HCT116 (cell line): ENCODE measurements around the gene PZP. TPM values are rescaled to one million over a fixed set of nuclear protein-coding genes. Genes with fewer than 3 reads are reported as not detected.

Experiments
- ATAC-seq: fragments of 200-7000 bp; cut with Tn5 transposase; 2 replicates; pipeline ENCODE4 v1.9.1; 2020; ENCODE audit warnings: mild to moderate bottlenecking, moderate library complexity
- BruUV-seq: library from RNA; stranded (reverse); fragments of 400-500 nt; replicated peaks from 2 replicates; lab custom pipeline; 2021; lab: Mats Ljungman, UMichigan
- CTCF ChIA-PET: fragments of 300-600 bp; sonication (Branson Sonifier 250); formaldehyde crosslinking; loops from one replicate; lab custom pipeline; 2021; ENCODE audit warnings: antibody characterized with exemption; lab: Charles Lee
- POLR2A ChIA-PET: fragments of 300-600, 350-600 bp; sonication (Branson Sonifier 250); formaldehyde crosslinking; loops from one replicate; lab custom pipeline; 2021; ENCODE audit warnings: antibody characterized with exemption; lab: Charles Lee
- RAD21 ChIA-PET, 2 experiments: fragments of 300-600 bp; sonication (Branson Sonifier 250); formaldehyde crosslinking; loops; one replicate each; lab custom pipeline; 2023; ENCODE audit warnings: low total read pairs in 2 of 2; ENCODE audit not compliant: uncharacterized antibody in 2 of 2, unreplicated experiment in 2 of 2, low non-redundant PET in 1 of 2; lab: Charles Lee
- DNase-seq: peaks from one replicate; pipeline ENCODE4 v3.0.0-alpha.2; 2010; ENCODE audit warnings: low read depth, low spot score
- H2AFZ ChIP-seq: fragments of 200-600 bp; shearing (Covaris generic), sonication (generic); 2 replicates; pipeline ENCODE4 v1.6.1; 2017; ENCODE audit warnings: low read depth, mixed run types, mixed read lengths, antibody characterized with exemption, low read length; ENCODE audit not compliant: poor library complexity, severe bottlenecking
- H3K27ac ChIP-seq: 2 replicates; pipeline ENCODE4 v1.5.1; 2012; ENCODE audit warnings: low read depth, low read length
- H3K27me3 ChIP-seq: fragments of 200-600 bp; sonication (generic); 2 replicates; pipeline ENCODE4 v1.6.1; 2016; ENCODE audit warnings: mixed run types, low read length, mixed read lengths; ENCODE audit not compliant: insufficient read depth
- H3K36me3 ChIP-seq, 2 experiments: fragments of 200-500 bp in 1 of 2; fragments of 200-600 bp in 1 of 2; sonication (Bioruptor generic) in 1 of 2; sonication (generic) in 1 of 2; 2 replicates each; pipeline versions ENCODE4 v1.5.1 to v1.6.1; 2014 to 2016; ENCODE audit warnings: low read length in 2 of 2, inconsistent platforms in 1 of 2, mixed read lengths in 1 of 2, mixed run types in 1 of 2; ENCODE audit not compliant: insufficient read depth in 2 of 2, control insufficient read depth in 1 of 2
- H3K4me1 ChIP-seq, 2 experiments: fragments of 200-600 bp in 1 of 2; sonication (generic) in 1 of 2; 2 replicates each; pipeline versions ENCODE4 v1.5.1 to v1.6.1; 2012 to 2017; ENCODE audit warnings: low read length in 2 of 2, inconsistent platforms in 1 of 2, mild to moderate bottlenecking in 1 of 2, mixed read lengths in 1 of 2, mixed run types in 1 of 2, moderate library complexity in 1 of 2; ENCODE audit not compliant: insufficient read depth in 2 of 2, control insufficient read depth in 1 of 2
- H3K4me2 ChIP-seq: fragments of 200-600 bp; sonication (generic); 2 replicates; pipeline ENCODE4 v1.6.1; 2017; ENCODE audit warnings: mixed run types, low read length, mixed read lengths
- H3K4me3 ChIP-seq, 2 experiments: fragments of 200-600 bp in 1 of 2; sonication (generic) in 1 of 2; replicated peaks in 1 of 2; 2 replicates each; pipeline ENCODE4 v1.5.1; 2011 to 2016; ENCODE audit warnings: low read length in 2 of 2, control low read depth in 1 of 2, low read depth in 1 of 2, mild to moderate bottlenecking in 1 of 2, mixed read lengths in 1 of 2, mixed run types in 1 of 2
- H3K79me2 ChIP-seq: fragments of 200-600 bp; sonication (generic); 2 replicates; pipeline ENCODE4 v1.6.1; 2017; ENCODE audit warnings: mild to moderate bottlenecking, mixed run types, low read length, moderate library complexity, mixed read lengths; ENCODE audit not compliant: insufficient read depth
- H3K9ac ChIP-seq: fragments of 200-600 bp; sonication (generic); 2 replicates; pipeline ENCODE4 v1.6.1; 2016; ENCODE audit warnings: low read length, mixed read lengths
- H3K9me2 ChIP-seq: fragments of 200-600 bp; sonication (generic), shearing (Covaris generic); 2 replicates; pipeline ENCODE4 v1.6.1; 2017; ENCODE audit warnings: mixed run types, mild to moderate bottlenecking, moderate library complexity; ENCODE audit not compliant: insufficient read depth
- H3K9me3 ChIP-seq, 2 experiments: fragments of 200-500 bp in 1 of 2; fragments of 200-600 bp in 1 of 2; sonication (Bioruptor generic) in 1 of 2; sonication (generic) in 1 of 2; 2 replicates each; pipeline ENCODE4 v1.6.1; 2014 to 2017; ENCODE audit warnings: low read length in 2 of 2, mixed read lengths in 2 of 2, inconsistent platforms in 1 of 2, low read depth in 1 of 2, mild to moderate bottlenecking in 1 of 2, mixed run types in 1 of 2, moderate library complexity in 1 of 2; ENCODE audit not compliant: control insufficient read depth in 1 of 2, insufficient read depth in 1 of 2
- H4K20me1 ChIP-seq: fragments of 200-600 bp; sonication (generic), shearing (Covaris generic); 2 replicates; pipeline ENCODE4 v1.6.1; 2017; ENCODE audit warnings: mixed run types, mild to moderate bottlenecking, moderate library complexity; ENCODE audit not compliant: insufficient read depth
- CBX3 ChIP-seq: IDR thresholded peaks from 2 replicates; pipeline ENCODE4 v1.6.1; 2012; ENCODE audit warnings: low read depth
- CTCF ChIP-seq, 3 experiments: fragments of 200-600 bp in 1 of 3; sonication (generic) in 1 of 3; IDR thresholded peaks in 2 of 3; conservative IDR thresholded peaks in 1 of 3; 2 replicates each; pipeline ENCODE4 v1.5.1; 2012 to 2017; ENCODE audit warnings: low read depth in 2 of 3, low read length in 2 of 3, antibody characterized with exemption in 1 of 3, borderline replicate concordance in 1 of 3, control low read depth in 1 of 3, mild to moderate bottlenecking in 1 of 3, mixed read lengths in 1 of 3, mixed run types in 1 of 3, moderate library complexity in 1 of 3; ENCODE audit not compliant: insufficient read depth in 1 of 3
- EGR1 ChIP-seq: IDR thresholded peaks from 2 replicates; pipeline ENCODE4 v1.6.1; 2012; ENCODE audit warnings: low read depth
- EZH2 ChIP-seq: fragments of 200-600 bp; sonication (generic); IDR thresholded peaks from 2 replicates; pipeline ENCODE4 v1.6.1; 2017; ENCODE audit warnings: antibody characterized with exemption, mixed run types
- JUND ChIP-seq: IDR thresholded peaks from 2 replicates; pipeline ENCODE4 v1.6.1; 2012
- POLR2A ChIP-seq: IDR thresholded peaks from 2 replicates; pipeline ENCODE4 v1.7.0; 2011; ENCODE audit warnings: borderline replicate concordance; ENCODE audit not compliant: insufficient read depth, insufficient read length; ENCODE audit errors: extremely low read depth
- POLR2AphosphoS5 ChIP-seq: IDR thresholded peaks from 2 replicates; pipeline ENCODE4 v1.6.1; 2011; ENCODE audit warnings: mild to moderate bottlenecking, low read depth, low read length, moderate library complexity
- RAD21 ChIP-seq: IDR thresholded peaks from 2 replicates; pipeline ENCODE4 v1.6.1; 2012; ENCODE audit warnings: low read depth, mild to moderate bottlenecking
- REST ChIP-seq: IDR thresholded peaks from 2 replicates; pipeline ENCODE4 v1.6.1; 2012; ENCODE audit warnings: low read depth
- SP1 ChIP-seq: IDR thresholded peaks from 2 replicates; pipeline ENCODE4 v1.6.1; 2012; ENCODE audit warnings: low read depth
- SRF ChIP-seq: IDR thresholded peaks from 2 replicates; pipeline ENCODE4 v1.6.1; 2012; ENCODE audit warnings: low read depth
- TCF7L2 ChIP-seq: IDR thresholded peaks from 2 replicates; pipeline ENCODE4 v1.7.0; 2011; ENCODE audit warnings: borderline replicate concordance, inconsistent platforms; ENCODE audit not compliant: insufficient read depth, insufficient read length; ENCODE audit errors: extremely low read depth
- YY1 ChIP-seq: IDR thresholded peaks from 2 replicates; pipeline ENCODE4 v1.6.1; 2011; ENCODE audit warnings: low read length, low read depth, moderate library complexity, mild to moderate bottlenecking; ENCODE audit not compliant: insufficient replicate concordance; ENCODE audit errors: extremely low read depth
- ZBTB33 ChIP-seq: IDR thresholded peaks from 2 replicates; pipeline ENCODE4 v1.6.1; 2011; ENCODE audit warnings: mild to moderate bottlenecking, low read length, moderate library complexity; ENCODE audit not compliant: insufficient replicate concordance; ENCODE audit errors: extremely low read depth
- ZFX ChIP-seq: fragments of 450-650 bp; IDR thresholded peaks from 2 replicates; pipeline ENCODE4 v1.6.1; 2017
- ZNF274 ChIP-seq: fragments of 200-500 bp; sonication (Bioruptor generic); IDR thresholded peaks from 2 replicates; pipeline ENCODE4 v1.6.1; 2014; ENCODE audit warnings: mild to moderate bottlenecking, low read depth, low read length, inconsistent platforms
- intact Hi-C: fragments of 100-400 bp; cut with micrococcal nuclease; formaldehyde crosslinking; loops from 2 replicates; pipeline ENCODE4 v1.10.0; 2022
- total RNA-seq: library from RNA; stranded (reverse); gene quantifications from one replicate; pipeline ENCODE4 v1.2.1, GENCODE V29; 2021; ENCODE audit not compliant: unreplicated experiment

The PZP gene
- total RNA-seq, 1 experiment from 2014 or later, result not detected

DNA sequence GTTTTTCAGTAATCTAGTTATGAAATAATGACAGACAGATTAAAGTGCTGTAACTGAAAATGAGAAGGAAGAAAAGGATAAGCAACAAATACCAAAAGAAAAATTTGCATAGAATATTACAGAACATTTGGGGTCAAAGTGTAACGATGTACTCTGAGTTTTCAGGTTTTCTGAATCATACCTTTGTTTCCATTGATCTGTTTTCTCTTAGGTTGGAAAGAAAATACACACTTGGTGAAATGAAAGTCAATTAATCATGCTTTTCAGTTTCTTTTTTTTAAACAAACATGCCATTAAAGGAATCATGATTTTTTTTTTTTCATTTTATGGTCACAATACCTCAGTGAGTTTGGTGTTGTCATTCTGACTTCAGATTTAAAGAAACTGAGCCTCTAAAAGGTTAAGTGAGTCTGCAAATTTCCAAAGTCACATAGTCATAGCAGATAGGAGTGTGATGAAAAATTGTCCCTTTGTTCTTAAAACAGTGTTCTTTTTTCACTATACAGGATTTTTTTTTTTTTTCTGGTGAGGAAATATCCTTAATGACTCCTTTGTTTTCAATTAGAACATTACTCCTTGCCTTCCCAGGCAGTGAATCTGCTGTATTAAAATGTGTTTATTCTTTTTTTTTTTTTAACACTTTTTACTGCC is 35.9 kb upstream of the PZP start:
- no peaks in the 10 kb centered on the region for H3K4me1 ChIP-seq
- no peak overlapping the region for H3K4me3 ChIP-seq
- H3K9me2 ChIP-seq, result no peaks in the 10 kb centered on the region
- intact Hi-C loops, result no loop called here
- H3K27ac ChIP-seq, result no peak overlapping the region
- TF ChIP-seq POLR2A, result no peak
- no peak for TF ChIP-seq EGR1
- no peak for TF ChIP-seq ZNF274
- TF ChIP-seq YY1, result no peak
- no peak for TF ChIP-seq RAD21
- TF ChIP-seq ZBTB33, result no peak
- TF ChIP-seq JUND, result no peak
- no peak for TF ChIP-seq TCF7L2
- no peak for TF ChIP-seq ZFX
- no peak for TF ChIP-seq CTCF (IDR thresholded peaks at IDR 0.05 in 2 of 3, conservative IDR thresholded peaks at IDR 0.05 in 1 of 3; ENCODE audit: borderline replicate concordance in 1 of 3, insufficient read depth in 1 of 3, low read depth in 2 of 3, low read length in 2 of 3)
- no peak for TF ChIP-seq POLR2AphosphoS5
- TF ChIP-seq SP1, result no peak
- no peak for TF ChIP-seq CBX3
- no peak for TF ChIP-seq EZH2
- TF ChIP-seq REST, result no peak
- no peak for TF ChIP-seq SRF
- H2AFZ ChIP-seq, result no peak overlapping the region
- peaks cover 68% of the 10 kb centered on the region for H3K27me3 ChIP-seq
- ChIA-PET RAD21 (interaction anchor here in 1 of 2 experiments (0.6 kb wide), 1 partner anchor 14 kb away, joined by 4 read pairs; no protein-coding TSS in a partner anchor), POLR2A (no interaction called here), CTCF (no interaction called here)
- no peaks in the 10 kb centered on the region for H3K79me2 ChIP-seq
- no peak for DNase-seq
- no TSS peak for BruUV-seq
- H4K20me1 ChIP-seq, result no peaks in the 10 kb centered on the region
- H3K9me3 ChIP-seq, result no peaks in the 10 kb centered on the region
- ATAC-seq, result no peak
- no peaks in the 10 kb centered on the region for H3K36me3 ChIP-seq
- no peak overlapping the region for H3K4me2 ChIP-seq
- H3K9ac ChIP-seq, result no peak overlapping the region
